Pancreas (tissue), 10 donors: ENCODE measurements around the gene ALOXE3. TPM values are rescaled to one million over a fixed set of nuclear protein-coding genes. Genes with fewer than 3 reads are reported as not detected.
"Not testable (repeated sequence)": the region's sequence is repeated elsewhere in the genome, so short reads cannot be mapped to it uniquely, and the experiment has no call there.

Experiments used
- ATAC-seq, 4 donors: fragments of 200-7000 bp; cut with Tn5 transposase; one replicate each; pipeline versions ENCODE4 v1.8.0 to v1.9.1; 2020; ENCODE audit warnings: mild to moderate bottlenecking in 4 of 4, moderate library complexity in 4 of 4
- DNase-seq, 6 donors: peaks; one replicate each; pipeline ENCODE4 v3.0.0-alpha.2; 2020
- FAIRE-seq: peaks from 2 replicates; lab custom pipeline; 2012; peaks lifted over from hg19 to GRCh38; lab: Jason Lieb, UNC
- H3K27ac ChIP-seq, 4 donors: fragments of 200-600 bp; sonication (generic); 1 replicate in 3 of 4; 2 replicates in 1 of 4; pipeline versions ENCODE4 v1.5.0 to v1.8.0; 2020
- H3K27me3 ChIP-seq, 4 donors: fragments of 200-600 bp; one replicate each; pipeline ENCODE4 v1.8.0; 2021
- H3K36me3 ChIP-seq, 3 donors: fragments of 200-600 bp; sonication (generic) in 1 of 3; one replicate each; pipeline versions ENCODE4 v1.5.0 to v1.8.0; 2020 to 2021
- H3K4me1 ChIP-seq, 3 donors: fragments of 200-600 bp; one replicate each; pipeline ENCODE4 v1.8.0; 2021
- H3K4me3 ChIP-seq, 4 donors: fragments of 200-600 bp; sonication (generic) in 2 of 4; one replicate each; pipeline versions ENCODE4 v1.5.0 to v1.8.0; 2020 to 2021
- H3K9me3 ChIP-seq, 4 donors: fragments of 200-600 bp; one replicate each; pipeline ENCODE4 v1.8.0; 2021
- WGBS, 2 donors: extraction: QIAGEN DNeasy Blood & Tissue Kit; methylation state at CpG; one replicate each; pipeline ENCODE4 v1.1.7; 2013; 5-methylcytosine and 5-hydroxymethylcytosine counted together
- intact Hi-C, 3 donors: fragments of 100-400 bp; cut with DNase I; formaldehyde crosslinking; loops; one replicate each; pipeline versions ENCODE4 v1.11.1 to v1.14.2; 2022
- polyA plus RNA-seq, 2 donors: library from polyadenylated mRNA; stranded (reverse); fragments of 200-250 nt; gene quantifications; one replicate each; pipeline ENCODE4 v1.2.3, GENCODE V29; 2013
- total RNA-seq, 6 donors: library from RNA; stranded (reverse); fragmentation: NEBNext Ultra II Directional in 4 of 6; extraction: Animal tissue kit (Norgen Biotek cat#: 25700) in 4 of 6; gene quantifications; one replicate each; pipeline versions ENCODE4 v1.2.1 to v1.2.4, GENCODE V29; 2021 to 2023
- TF ChIP-seq, protein P1 (sequence below), 4 donors: fragments of 200-600 bp; sonication (generic) in 3 of 4; IDR thresholded peaks; one replicate each; pipeline versions ENCODE4 v1.5.0 to v1.8.0; 2021; ENCODE audit warnings: antibody characterized with exemption in 4 of 4
- donor health status: healthy with polysubstance abuse.
- donor health status: DM: no; HTN: no; CAD: no; lungs with moderate emphysema.
- donor health status: DM: no; HTN: no; CAD: no.
- donor health status: control.
- donor health status: control.
- donor health status: Bipolar disorder and iron deficiency.
- donor health status: DM: yes; HTN: yes; CAD: no.
- donor health status: DM: no; HTN: no; CAD: no.
- donor health status: DM: no; HTN: no; CAD: no.
- donor health status: DM: yes; HTN: yes; CAD: no.

ALOXE3 gene
- total and polyA plus RNA-seq, 8 donors: 0.35 TPM; not detected in 7

DNA sequence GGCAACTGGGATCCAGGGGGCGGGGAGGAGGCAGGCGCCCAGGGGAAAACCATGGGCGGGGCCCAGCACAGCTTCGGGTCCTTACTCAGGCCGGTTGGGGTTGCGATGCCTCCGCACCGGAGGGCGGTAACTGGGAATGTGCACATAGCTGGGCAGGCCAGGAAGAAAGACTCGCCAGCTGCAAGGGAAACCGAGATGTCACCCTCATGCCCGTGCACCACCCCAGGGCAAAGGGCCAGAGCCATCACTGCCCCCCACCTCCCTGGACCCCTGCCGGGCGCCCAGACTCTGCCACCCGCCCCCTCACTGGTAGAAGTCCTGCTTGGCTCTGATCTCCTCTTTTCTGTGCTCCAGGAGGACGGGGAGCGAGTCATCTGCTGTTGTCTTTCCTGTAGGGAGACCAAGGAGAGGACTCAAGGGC lies 37.5 kb downstream of the ALOXE3 start:
- DNase-seq (peak in 1 of 6 donors; percentile 48), ATAC-seq (no peak), FAIRE-seq (no peak)
- no peak overlapping the region for H3K4me3 ChIP-seq
- intact Hi-C loops: no loop called here
- H3K9me3 ChIP-seq: no peaks in the 10 kb centered on the region
- peaks cover 0 to 8% (median 1%) of the 10 kb centered on the region in 4 donors for H3K27me3 ChIP-seq
- TF ChIP-seq, protein P1, sequence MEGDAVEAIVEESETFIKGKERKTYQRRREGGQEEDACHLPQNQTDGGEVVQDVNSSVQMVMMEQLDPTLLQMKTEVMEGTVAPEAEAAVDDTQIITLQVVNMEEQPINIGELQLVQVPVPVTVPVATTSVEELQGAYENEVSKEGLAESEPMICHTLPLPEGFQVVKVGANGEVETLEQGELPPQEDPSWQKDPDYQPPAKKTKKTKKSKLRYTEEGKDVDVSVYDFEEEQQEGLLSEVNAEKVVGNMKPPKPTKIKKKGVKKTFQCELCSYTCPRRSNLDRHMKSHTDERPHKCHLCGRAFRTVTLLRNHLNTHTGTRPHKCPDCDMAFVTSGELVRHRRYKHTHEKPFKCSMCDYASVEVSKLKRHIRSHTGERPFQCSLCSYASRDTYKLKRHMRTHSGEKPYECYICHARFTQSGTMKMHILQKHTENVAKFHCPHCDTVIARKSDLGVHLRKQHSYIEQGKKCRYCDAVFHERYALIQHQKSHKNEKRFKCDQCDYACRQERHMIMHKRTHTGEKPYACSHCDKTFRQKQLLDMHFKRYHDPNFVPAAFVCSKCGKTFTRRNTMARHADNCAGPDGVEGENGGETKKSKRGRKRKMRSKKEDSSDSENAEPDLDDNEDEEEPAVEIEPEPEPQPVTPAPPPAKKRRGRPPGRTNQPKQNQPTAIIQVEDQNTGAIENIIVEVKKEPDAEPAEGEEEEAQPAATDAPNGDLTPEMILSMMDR (IDR thresholded peaks at IDR 0.05): no peak
- no peaks in the 10 kb centered on the region for H3K36me3 ChIP-seq
- no peak overlapping the region for H3K27ac ChIP-seq
- H3K4me1 ChIP-seq: peaks cover 0 to 4% (median 0%) of the 10 kb centered on the region in 3 donors
- WGBS, 2 donors: 67 to 79% methylated on average over 17 of the region's 17 CpGs

DNA sequence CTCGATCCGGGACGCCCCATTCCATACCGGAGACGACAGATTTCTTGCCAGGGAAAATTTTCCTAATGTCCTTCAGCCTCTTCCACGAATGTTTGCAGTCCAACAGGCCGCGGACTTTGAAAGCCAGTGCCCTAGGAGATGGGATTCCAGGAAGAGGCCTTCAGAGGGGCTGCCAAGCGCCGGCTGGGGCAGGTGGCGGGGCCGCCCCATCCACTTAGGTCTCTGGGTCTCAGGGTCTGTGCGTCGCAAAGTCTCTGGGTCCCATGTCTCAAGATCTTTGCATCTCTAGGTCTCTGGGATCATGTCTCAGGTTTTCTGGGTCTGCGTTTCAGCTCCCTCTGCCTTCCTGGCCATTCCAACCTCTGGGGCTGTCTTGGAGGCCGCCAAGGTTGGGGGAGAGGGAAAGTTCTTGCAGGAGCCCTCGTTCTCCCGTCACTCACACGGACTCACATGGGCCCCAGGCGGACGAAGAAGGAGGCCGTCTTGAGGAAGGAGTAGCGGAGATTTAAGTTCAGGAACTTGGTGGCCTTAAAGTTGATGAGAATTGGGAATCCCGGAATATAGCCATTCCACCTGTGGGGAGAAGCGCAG lies 38.0 kb downstream of the ALOXE3 start:
- peak in 3 of 4 donors; percentile 6 to 23 (median 17) for ATAC-seq
- H3K4me3 ChIP-seq: peak overlapping the region in 2 of 4 donors; percentile 35 to 43
- intact Hi-C loops: no loop called here
- TF ChIP-seq, protein P1 (IDR thresholded peaks at IDR 0.05): no peak
- WGBS, 2 donors: 24 to 29% methylated on average over 25 of the region's 25 CpGs
- no peak for FAIRE-seq
- H3K27me3 ChIP-seq: peaks cover 0 to 12% (median 1%) of the 10 kb centered on the region in 4 donors
- H3K36me3 ChIP-seq: no peaks in the 10 kb centered on the region
- H3K27ac ChIP-seq: no peak overlapping the region
- H3K9me3 ChIP-seq: no peaks in the 10 kb centered on the region
- peaks cover 0 to 4% (median 0%) of the 10 kb centered on the region in 3 donors for H3K4me1 ChIP-seq
- DNase-seq: peak in 1 of 6 donors; percentile 40

DNA sequence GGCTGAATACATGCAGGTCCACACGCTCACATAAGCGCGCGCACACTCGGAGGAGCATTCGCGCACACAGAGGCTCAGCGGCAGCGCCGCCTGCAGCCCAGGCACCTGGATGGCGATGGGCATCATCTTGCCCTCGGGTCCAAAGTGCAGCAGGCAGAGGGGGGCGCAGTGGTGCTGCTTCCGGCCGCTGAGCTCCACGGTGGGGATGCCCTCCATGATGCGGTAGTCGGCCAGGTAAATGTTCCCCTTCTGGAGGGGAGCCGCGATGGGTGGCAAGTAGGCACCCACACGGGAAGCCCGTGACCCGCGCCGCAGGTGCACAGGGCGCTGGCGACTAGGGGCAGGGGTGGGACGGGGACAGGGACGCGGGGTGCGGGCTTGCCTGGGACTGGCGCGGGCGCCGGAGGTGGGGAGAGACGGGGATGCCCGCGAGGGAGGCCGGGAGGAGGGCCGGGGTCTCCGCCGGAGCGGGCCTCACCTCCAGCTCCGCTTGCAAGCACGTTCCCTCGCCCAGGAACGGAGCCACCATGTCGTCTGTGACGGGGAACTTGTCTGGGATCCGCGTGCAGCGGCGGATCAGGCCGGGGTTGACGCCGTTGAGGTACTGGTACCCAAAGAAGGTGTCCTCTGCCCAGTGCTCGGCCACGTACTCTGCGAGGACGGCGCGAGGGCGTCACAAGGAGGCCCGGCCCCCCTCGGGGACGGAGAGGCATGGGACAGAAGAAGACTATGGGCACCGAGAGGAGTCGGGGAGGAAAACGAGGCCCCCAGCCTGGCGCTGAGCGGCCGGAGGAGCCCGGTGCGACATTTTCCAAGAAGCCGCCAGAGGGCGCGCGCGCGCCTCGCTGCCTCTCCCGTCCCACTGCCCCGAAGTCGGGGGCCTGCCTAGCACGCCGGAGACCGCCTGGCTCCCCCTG lies 38.8 kb downstream of the ALOXE3 start:
- H3K9me3 ChIP-seq: no peaks in the 10 kb centered on the region
- peaks cover 0 to 15% (median 1%) of the 10 kb centered on the region in 4 donors for H3K27me3 ChIP-seq
- ATAC-seq (peak; percentile 88 to 94 (median 94)), DNase-seq (peak; percentile 53 to 90 (median 72)), FAIRE-seq (no peak)
- H3K4me1 ChIP-seq: peaks cover 0 to 4% (median 0%) of the 10 kb centered on the region in 3 donors
- intact Hi-C loops: no loop called here
- no peaks in the 10 kb centered on the region for H3K36me3 ChIP-seq
- 2 to 3% methylated on average over 65 to 87 of the region's 87 CpGs for WGBS, 2 donors
- peak overlapping the region in 2 of 4 donors; percentile 35 to 43 for H3K4me3 ChIP-seq
- H3K27ac ChIP-seq: no peak overlapping the region
- TF ChIP-seq, protein P1 (IDR thresholded peaks at IDR 0.05): peak; percentile 81 to 90 (median 86)

DNA sequence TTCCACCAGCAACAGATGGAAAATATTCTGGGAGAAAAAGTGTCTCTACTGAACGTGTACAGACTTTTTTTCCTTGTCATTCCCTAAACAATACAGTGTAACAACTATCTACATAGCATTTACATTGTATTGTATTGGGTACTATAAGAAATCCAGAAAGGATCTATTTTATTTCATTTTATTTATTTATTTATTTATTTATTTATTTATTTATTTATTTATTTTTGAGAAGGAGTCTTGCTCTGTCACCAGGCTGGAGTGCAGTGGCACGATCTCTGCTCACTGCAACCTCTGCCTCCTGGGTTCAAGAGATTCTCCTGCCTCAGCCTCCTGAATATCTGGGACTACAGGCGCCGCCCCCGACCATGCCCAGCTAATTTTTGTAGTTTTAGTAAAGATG lies 40.4 kb downstream of the ALOXE3 start:
- H3K4me3 ChIP-seq, H3K4me1 ChIP-seq, H3K27ac ChIP-seq, FAIRE-seq, H3K36me3 ChIP-seq, ATAC-seq, H3K9me3 ChIP-seq, intact Hi-C loops, DNase-seq: not testable (repeated sequence)
- WGBS, 2 donors: 69 to 79% methylated on average over 5 of the region's 5 CpGs
- peaks cover 0 to 24% (median 5%) of the 10 kb centered on the region in 4 donors for H3K27me3 ChIP-seq

DNA sequence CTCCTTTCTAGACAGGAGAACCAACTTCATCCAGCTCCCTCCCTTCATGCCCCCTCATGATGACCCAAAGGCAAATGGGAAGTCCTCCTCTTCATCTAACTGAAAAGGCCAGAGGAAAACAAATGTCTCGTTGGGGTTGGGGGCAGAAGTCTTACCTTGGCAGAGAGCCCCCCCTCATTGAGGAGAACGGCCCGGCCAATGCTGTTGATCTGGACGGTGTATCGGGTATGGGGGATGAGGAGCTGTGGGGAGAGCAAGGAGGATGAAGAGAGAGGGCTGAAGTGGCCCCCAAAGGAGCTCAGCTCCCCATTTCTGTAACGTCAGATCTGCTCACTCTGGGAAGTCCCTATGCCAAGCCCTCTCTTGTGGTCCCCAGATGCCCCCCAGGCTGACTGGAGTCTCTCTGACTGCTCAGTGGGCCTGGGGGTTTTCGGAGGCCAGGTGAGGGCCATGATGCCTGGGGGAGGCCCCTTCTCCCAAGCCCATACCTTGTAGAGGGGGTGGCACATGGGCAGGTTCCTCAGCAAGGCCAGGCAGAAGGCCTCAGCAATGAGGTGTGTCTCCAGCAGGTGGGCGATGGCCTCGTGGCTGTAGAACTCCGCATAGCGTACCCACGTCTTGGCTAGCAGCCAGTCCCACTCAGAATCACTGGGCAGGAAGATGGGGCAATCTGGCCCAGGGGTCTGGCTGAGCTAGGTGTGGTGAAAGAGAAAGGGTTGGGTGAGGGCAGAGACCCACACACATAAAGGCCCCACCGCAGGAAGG lies 41.6 kb downstream of the ALOXE3 start:
- TF ChIP-seq, protein P1 (IDR thresholded peaks at IDR 0.05): no peak
- H3K27me3 ChIP-seq: peaks cover 0 to 24% (median 10%) of the 10 kb centered on the region in 4 donors
- ATAC-seq (no peak), DNase-seq (no peak), FAIRE-seq (no peak)
- H3K9me3 ChIP-seq: no peaks in the 10 kb centered on the region
- peaks cover 0 to 4% (median 0%) of the 10 kb centered on the region in 3 donors for H3K4me1 ChIP-seq
- H3K4me3 ChIP-seq: no peak overlapping the region
- no peak overlapping the region for H3K27ac ChIP-seq
- intact Hi-C loops: no loop called here
- no peaks in the 10 kb centered on the region for H3K36me3 ChIP-seq
- 64 to 78% methylated on average over 13 of the region's 13 CpGs for WGBS, 2 donors
